Fibroblast of skin of right quadriceps (primary cell): ENCODE measurements around the gene NONO.
"Not testable (repeated sequence)": the region's sequence is repeated elsewhere in the genome, so short reads cannot be mapped to it uniquely, and the experiment has no call there.

Source experiments
- DNase-seq: peaks from one replicate; pipeline ENCODE4 v3.0.0-alpha.2; 2013

Gene NONO

DNA sequence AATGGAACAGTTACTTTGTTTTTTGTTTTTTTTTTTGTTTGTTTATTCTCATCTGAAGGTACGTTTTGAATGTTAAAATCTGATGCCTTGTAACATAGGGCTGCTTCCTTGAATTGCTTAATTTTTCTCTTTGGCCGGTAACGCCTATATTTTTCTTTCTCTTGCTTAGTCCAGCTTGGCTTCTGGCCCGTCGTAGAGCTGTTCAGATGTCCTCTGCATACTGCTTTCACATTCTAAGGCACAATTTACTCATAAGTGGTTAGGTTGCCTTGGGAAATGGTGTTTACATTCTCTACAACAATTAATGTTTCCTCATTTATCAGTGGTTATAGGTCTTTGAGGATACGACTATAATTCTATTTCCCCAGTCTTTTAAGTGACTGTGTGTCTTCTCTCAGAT, 7.9 kb downstream of the NONO start:
- DNase-seq: peak; percentile 4

DNA sequence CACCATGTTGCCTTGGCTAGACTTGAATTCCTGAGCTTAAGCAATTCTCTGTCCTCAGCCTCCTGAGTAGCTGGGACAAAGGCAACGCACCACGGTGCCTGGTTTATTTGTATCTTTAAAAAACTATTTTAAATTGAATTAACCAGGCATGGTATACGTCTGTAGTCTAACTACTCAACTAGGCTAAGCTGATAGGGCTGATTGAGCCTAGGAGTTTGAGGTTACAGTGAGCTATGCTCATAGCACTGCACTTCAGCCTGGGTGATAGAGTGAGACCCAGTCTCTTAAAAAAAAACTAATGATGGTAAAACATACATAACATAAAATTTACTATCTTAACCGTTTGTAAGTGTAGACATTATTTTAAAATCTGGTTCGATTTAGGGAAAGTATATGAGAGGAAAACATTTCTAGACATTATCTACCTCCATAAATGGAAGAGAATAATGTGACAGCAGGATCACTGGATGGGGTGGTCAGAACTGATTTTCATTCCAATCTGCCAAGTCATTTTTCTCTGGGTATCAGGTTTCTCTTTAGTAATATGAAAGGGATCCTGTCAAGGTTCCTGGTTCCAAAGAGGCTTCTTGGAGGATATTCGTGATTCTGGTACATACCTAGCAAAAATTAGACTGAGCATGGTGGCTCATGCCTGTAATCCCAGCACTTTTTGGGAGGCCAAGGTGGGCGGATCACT, 9.4 kb downstream of the NONO start:
- peak; percentile 78 for DNase-seq

DNA sequence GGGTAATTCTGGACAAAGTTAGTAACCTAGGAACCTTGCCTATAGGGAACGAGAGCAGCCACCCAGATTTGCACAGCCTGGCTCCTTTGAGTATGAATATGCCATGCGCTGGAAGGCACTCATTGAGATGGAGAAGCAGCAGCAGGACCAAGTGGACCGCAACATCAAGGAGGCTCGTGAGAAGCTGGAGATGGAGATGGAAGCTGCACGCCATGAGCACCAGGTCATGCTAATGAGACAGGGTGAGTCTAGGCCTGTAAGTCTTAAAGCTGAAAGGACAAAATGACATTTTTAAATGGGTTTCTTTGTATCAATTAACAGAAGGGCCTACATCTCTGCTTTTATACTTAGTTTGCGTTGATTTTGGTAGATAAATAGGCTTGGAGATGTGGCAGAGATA, 13.4 kb downstream of the NONO start:
- no peak for DNase-seq

DNA sequence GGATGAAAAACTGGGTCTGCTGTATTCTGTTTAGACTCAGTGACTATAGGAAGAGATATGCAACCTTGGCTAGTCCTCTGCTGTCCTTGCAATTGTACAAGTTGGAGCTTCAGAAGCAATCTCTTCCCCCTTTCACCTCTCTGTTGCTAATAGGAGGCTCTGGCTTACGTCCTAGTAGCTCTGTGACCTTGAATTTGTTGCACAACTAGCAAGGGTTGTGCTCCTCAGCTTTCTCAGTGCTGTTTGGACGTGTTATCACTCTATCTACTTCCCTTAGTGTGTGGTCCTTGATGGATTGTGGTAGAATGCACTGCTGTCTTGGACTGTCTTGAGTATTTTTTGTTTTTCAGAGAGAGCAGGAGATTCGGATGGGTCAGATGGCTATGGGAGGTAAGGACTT, 14.7 kb downstream of the NONO start:
- DNase-seq: no peak

DNA sequence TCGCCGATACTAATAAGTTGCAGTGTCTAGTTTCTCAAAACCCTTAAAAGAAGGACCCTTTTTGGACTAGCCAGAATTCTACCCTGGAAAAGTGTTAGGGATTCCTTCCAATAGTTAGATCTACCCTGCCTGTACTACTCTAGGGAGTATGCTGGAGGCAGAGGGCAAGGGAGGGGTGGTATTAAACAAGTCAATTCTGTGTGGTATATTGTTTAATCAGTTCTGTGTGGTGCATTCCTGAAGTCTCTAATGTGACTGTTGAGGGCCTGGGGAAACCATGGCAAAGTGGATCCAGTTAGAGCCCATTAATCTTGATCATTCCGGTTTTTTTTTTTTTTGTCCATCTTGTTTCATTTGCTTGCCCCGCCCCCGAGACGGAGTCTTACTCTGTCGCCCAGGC, 16.6 kb downstream of the NONO start:
- not testable (repeated sequence) for DNase-seq

DNA sequence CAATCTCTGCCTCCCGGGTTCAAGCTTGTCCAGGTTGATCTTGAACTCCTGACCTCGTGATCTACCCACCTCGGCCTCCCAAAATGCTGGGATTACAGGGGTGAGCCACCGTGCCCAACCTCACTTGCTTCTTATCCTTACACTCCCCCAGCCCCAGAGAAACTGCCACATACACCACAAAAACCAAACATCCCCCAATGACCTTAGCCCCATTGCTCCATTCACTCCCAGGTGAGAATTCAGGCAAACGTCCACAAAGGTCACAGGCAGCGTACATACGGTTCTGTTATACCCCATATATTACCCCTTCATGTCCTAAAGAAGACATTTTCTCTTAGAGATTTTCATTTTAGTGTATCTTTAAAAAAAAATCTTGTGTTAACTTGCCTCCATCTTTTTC, 17.1 kb downstream of the NONO start:
- not testable (repeated sequence) for DNase-seq

DNA sequence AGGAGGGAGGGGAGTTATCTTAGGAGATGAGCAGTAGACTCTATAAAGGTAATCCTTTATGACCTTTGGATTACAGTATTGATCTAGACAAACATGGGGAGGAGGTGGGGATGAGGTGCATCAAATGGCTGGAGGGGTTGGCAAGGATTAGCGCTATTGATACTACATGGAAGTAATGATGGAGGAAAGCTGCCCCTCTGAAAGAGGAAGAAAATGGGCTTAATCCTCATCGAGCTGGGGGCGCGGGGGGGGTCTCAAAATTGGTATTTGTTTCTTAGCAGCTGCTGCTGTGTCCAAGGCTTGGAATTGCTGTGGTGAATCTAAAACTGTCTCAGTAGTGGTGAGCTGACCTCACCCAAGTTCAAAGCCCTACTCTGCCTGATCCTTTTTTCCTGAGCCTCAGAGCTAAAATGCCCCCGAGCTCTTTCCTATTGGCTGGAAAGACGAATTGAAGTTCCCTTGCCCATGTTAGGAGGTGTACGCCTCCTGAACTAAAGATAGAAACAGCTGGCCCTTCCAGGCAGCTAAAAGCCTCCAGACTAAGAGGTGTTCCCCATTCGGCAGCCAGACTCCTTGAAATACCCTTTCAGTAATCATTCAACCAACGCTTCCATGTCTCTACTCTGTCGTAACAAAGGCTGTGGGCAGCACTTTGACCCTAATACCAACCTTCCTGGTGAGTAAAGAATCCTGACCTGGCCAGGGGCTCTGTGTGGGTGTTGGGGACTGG, 17.9 kb downstream of the NONO start, which contains the start of gene ITGB1BP2:
ITGB1BP2 (plus strand) TSS at position 556 of the 730 bp plus-strand sequence; CDS start at position 613, 57 bp downstream.
- DNase-seq: peak; percentile 51

DNA sequence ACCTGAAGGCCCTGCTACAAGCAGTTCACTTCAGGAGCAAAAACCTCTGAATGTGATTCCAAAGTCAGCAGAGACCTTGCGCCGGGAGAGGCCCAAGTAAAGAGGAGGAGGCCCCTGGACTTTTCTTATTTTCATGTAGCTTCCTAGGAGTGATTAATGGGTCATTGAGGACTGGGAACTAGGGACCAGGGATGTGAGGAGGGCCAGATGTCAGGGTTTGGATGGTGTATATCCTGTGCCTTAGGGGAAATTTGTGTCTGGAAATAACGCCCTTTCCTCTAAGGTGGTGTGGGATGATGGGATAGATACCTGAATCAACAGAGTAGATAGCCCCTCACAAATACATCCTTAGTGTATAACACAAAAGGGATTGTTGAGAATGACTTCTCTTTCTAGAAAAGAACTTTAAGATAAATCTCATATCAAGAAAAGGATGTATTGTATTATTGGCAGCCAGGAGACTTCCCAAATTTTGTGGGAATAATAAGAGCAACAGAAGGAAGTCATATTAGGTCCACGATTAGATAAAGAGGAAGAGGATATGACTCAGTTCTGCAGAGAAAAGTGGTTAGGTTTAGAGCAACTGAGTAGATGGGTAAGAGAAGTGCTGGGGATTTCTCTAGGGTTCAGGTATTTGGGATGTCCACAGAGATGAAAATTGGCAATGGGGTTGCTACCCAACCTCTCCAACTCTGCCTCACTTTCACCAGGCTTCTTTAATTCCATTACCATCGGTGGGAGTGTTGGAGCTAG, 19.2 kb downstream of the NONO start:
- no peak for DNase-seq

DNA sequence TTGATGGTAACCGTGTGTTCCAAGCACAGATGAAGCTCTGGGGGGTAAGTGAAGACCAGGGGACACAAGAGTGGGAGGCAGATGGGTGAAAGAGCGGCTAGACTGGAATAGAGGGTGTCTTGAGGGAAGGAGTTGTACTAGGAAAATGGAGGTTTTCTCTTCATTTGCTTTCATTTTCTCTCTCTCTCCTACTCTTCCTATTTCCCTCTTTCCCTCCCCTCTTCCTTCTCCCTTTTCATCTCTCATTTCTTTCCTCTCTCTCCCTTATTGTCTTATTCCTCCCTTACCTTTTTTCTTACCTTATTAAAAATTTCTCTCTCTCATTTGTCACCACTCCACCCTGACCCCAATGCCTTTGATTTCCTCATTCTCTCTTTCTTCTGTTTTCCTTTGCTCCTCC, 21.1 kb downstream of the NONO start:
- DNase-seq: no peak

DNA sequence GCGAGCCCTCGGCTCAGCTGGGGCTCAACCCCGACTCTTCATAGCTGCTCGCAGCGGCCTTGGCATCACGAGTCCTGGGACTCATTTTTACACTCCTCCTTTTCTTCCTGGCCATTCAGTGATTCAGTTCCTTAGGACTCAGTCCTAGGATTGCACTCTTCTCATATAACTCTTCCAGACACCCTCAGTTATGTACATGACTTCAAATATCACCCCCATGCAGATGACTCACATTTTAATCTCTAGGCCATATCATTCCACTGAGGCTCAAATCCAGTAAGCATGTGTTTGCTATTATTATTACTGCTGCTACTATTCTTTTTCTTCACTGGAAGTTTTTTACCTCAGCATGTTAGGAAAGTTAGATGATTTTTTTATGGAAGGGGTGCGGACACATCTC, 32.5 kb downstream of the NONO start:
- DNase-seq: peak; percentile 82

DNA sequence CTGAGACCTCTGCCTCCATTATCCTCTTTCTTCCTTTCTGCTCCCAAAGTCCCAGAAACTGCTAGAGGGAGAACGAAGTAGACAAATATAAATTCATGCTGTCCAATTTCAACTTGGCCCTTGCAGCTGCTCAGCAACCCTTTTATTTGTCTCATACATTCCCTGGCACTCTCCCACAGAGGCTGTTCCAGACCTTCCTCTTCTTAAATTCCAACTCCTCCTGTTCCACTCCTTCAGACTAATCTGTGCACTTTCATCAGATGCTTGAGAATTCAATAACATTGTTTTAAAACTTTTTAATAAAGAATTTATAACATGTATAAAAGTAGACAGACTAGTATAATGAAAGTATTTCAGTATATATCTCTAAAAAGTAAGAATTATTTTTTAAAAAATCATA, 33.5 kb downstream of the NONO start:
- DNase-seq: not testable (repeated sequence)

DNA sequence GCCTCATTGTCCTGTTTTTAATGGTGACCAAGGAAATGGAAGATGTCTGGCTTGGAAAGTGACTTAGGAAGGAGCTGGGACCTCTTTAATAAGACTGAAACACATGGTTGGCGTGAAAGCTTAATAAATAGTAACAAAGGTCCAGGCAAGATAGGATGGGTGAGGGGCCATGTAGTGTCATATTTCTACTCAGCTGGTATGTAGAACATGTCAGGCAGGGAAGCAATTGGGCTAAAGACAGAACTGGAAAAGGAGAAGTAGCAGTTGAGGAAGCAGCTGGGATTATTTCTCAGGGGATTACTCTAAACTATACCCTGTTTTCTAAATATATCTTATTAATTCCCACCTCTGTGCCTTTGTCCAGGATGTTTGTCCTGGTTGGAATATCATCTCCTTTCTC, 36.7 kb downstream of the NONO start:
- no peak for DNase-seq

DNA sequence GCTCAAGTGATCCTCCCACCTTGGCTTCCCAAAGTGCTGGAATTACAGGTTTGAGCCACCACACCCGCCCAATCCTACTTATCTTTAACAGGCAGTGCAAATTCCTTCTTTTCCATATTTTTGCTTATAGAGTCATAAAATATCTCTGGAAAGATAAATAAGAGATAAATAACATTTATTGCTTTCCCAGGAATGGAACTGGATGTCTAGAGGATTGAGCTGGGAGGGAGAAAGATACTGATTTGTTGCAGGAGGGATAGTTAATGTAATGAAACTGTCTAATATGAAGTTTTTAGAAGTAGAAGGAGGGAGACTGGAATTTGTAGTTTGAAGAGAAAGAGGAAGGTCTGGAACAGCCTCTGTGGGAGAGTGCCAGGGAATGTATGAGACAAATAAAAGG, 38.3 kb downstream of the NONO start:
- no peak for DNase-seq

DNA sequence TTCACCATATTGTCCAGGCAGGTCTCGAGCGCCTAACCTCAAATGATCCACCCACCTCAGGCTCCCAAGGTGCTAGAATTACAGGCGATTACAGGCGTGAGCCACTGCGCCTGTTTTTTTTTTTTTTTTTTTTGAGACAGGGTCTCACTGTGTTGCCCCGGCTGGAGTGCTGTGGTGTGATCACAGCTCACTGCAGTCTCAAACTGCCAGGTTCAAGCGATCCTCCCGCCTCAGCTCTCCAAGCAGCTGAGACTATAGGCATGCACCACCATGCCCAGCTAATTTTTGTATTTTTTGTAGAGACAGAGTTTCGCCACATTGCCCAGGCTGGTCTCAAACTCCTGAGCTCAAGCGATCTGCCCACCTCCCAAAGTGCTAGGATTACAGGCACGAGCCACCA, 41.0 kb downstream of the NONO start:
- not testable (repeated sequence) for DNase-seq

DNA sequence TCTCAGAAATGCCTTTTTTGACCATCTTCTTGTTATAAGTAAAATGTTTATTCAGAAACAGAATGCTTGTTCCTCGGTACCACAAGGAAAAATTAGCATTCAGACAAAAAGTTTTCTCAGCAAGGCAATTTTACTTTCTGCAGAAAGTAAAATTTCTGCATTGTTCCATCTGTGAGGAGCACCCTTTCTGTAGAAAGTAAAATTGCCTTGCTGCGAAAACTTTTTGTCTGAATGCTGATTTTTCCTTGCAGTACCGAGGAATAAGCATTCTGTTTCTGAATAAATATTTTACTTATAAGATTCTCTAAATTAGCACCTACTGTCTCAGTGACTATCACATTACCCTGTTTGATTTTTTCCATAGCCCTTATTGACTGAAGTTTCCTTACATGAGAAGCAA, 43.0 kb downstream of the NONO start:
- no peak for DNase-seq

DNA sequence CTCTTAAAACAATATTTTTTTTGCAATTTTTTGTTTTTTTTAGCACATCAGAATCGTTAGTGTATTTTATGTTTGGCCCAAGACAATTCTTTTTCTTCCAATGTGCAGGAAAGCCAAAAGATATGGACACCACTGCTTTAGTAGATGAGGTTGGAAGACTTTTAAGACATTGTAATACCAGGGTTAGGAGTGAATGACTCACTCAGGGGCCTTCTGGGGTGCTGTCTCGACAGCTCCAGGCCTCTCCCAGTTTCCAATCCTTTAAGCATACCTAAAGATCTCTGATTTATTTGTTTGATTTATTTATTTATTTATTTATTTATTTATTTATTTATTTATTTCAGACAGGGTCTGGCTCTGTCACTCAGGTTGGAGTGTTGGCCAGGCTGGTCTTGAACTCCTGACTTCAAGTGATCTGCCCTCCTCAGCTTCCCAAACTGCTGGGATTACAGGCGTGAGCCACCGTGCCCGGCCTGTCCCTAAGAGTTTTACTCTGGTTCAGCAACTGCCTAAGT, 65.8 kb downstream of the NONO start:
- not testable (repeated sequence) for DNase-seq

DNA sequence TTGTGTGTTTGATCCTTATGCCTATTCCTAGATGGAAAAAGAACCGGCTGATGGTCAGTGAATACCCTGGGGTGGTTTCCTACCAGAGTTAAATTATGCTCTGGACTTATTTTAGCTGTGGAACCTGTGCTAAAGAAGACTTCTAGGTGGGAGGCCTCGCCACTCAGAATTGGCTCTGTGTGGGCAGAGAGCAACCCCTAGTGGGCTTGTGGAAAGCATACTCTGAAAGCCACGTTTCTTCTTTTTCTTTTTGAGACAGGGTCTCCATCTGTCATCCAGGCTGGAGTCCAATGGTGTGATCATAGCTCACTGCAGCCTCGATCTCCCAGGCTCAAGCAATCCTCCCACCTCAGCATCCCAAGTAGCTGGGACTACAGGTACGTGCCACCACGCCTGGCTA, 66.4 kb downstream of the NONO start:
- DNase-seq: not testable (repeated sequence)
